Pulmonary artery endothelial cell (primary cell): ENCODE measurements around the gene FRAS1. TPM values are rescaled to one million over a fixed set of nuclear protein-coding genes. Genes with fewer than 3 reads are reported as not detected.
"Not testable (repeated sequence)": the region's sequence is repeated elsewhere in the genome, so short reads cannot be mapped to it uniquely, and the experiment has no call there.

Source experiments
- DNase-seq: peaks from one replicate; pipeline ENCODE4 v3.0.0-alpha.2; 2011; ENCODE audit warnings: low read depth, low spot score
- total RNA-seq: library from RNA; depleted of rRNA; stranded (reverse); fragments of >200 nt; gene quantifications from 2 replicates; pipeline ENCODE4 v1.2.3, GENCODE V29; 2014

FRAS1 gene
- total RNA-seq, 1 donor from 2014 or later = 8.6 TPM

GRCh38 chr4:78267790-78268189 lies 210.7 kb downstream of the FRAS1 start:
- DNase-seq = no peak

DNA sequence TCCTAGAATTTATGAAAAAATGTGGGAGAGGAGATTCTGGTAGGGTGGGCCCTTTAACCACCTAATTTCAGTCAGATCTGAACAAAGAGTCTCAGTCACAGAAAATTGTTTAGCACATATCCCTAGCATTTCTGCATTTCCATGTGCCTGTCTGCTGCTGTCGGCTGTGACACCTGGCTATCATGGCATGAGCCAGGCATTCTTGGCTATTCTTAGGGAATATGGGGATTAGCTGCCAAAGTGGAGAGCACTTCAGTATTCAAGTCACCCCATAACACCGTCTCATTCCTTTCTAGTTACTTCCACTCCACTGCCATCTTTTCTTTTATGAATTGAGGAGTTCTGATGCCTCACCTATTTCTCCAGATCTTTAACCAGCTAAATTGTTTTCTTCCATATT lies 211.5 kb downstream of the FRAS1 start:
- no peak for DNase-seq

GRCh38 chr4:78275450-78275849 lies 218.3 kb downstream of the FRAS1 start:
- not testable (repeated sequence) for DNase-seq

DNA sequence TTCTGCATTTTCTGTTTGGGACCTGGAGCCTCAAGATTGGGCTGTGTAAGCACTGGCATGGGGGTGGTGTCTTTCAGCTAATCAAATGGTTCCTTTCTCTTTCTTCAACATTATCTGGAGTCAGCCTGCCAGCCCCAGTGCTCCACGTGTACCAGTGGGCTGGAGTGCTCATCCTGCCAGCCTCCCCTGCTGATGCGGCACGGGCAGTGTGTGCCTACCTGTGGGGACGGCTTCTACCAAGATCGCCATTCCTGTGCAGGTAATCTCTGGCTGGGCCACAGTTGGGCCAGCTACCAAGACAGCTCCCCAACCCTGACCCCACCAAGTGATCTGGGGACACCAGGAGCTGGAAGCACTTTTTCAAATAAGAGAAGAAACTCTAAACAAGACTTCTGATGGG lies 229.2 kb downstream of the FRAS1 start:
- no peak for DNase-seq

GRCh38 chr4:78288327-78288726 lies 231.2 kb downstream of the FRAS1 start:
- no peak for DNase-seq

GRCh38 chr4:78291277-78291676 lies 234.2 kb downstream of the FRAS1 start:
- no peak for DNase-seq

DNA sequence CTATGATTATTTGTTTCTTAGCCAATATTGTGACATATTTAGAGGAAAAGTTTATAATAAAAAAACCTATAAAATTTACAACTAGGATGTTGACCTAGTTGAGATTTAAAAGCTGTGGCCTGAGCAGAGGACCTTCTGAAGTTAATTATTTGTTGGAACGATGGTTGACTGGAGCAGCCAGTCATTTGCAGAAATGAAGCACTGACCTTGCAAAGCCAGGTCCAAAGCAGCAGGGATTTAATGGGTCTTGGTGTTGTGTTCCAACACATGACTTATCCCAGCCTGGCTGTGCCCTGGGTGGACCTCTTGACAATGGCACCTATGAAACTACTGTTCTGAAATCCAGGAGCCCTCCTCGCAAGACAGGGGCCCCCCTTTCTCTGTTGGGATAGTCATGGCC lies 235.2 kb downstream of the FRAS1 start:
- no peak for DNase-seq

DNA sequence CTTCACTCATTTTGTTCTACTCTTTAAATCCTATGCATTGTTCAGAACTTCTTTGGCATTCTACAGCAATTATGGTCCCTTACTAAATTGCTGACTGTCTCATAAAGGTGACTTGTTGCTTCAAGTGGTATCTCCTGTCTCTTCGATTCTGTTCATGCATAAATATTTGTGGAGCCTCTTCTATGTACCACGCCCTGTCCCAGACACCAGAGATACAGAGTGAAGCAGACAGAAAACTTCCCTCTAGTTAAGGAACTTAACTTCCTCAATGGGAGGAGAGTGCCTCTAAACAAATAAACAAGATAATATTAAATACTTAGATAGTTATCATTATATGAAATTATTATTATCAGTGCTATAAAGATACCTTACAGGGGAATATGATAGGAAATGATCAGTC lies 235.7 kb downstream of the FRAS1 start:
- no peak for DNase-seq

DNA sequence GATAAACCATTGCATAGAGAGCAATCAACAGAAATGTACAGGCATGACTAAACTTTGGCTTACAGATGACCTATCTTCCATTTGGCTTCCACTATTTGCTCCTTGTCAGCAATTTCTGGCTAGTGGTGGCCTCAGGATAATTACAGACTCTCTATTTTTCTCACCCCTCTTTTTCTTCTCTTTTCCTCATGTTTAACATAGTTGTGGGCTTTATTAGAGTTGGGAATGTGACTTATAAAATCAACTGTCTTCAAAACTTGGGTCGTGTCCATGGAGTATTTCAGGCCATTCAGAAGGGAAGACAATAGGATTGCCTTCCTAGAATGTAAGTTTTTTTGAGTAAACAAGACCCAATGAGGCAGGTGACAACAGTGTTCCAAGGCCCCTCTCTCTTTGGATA lies 236.2 kb downstream of the FRAS1 start:
- no peak for DNase-seq

DNA sequence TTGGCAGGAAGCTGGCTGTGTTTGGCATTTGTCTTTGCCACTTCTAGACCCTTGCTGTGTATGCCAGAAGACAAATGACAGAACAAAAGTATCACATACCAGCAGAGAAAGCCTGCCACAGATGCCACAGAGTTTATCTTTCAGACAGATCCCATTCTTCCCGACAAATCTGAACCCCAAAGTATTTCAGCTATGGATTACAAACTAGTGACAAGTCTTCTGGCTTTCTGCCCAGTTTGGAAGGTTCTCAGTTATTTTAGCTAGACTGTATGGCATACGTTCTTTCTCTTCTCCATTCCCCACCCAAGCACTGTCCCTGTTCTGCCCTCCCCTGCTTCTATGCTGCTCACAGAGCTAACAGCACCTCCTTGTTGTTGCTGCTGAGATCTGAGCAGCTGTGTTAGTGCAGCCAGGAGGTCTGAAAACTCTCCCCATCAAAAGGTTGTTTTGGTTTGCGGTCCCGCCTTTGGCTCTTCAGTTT lies 236.7 kb downstream of the FRAS1 start:
- no peak for DNase-seq

DNA sequence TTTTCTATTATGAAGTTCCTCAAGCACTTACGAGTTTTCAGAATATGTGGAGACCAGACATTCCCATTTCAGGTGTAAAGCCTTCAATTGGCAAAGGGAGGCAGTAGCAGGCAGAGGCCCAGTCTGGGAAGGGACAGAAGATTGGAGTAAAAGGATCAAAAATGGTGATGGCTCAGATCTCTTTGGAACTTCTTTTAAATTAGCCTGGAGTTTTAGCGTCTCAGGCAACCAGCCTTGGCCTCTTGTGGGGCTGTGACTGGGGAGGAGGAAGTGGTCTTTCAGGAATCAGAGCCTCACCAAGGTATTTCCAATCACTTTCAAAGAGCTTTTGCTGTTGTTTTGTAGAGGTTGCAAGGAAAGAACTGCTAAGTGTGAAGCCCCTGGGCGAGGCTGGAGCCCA lies 239.1 kb downstream of the FRAS1 start:
- DNase-seq = no peak

DNA sequence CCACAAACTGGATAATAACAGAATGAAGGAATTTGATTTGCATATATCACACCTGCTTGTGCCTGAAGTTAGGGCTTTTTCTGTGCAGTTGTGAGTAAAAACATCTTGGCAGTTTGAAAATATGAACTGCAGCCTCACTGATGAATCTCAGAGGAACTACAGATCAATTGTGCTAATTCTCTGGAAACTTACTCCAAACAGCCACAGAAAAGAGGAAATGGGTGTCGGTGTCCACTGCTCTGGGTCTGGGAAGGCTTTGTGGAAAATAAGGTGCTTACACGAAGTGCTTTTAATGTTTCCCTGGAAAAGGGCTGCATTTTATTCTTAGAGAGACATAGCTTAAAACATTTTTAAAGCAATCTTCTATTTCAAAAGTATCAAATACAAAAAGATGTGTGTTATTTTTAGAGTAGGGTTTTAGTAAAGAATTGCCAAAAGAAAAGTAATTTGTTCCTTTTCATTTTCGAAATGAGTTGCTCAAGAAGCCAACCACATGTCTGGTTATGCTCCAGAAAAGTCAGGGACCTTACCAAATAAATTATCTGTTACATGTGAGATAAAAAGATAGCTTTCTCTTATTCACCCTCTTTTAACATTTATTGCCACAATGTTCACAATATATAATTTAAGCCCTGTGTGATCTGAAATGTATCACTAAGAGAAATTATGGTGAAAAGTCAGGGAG lies 240.1 kb downstream of the FRAS1 start:
- no peak for DNase-seq

GRCh38 chr4:78298618-78299017 lies 241.5 kb downstream of the FRAS1 start:
- no peak for DNase-seq

DNA sequence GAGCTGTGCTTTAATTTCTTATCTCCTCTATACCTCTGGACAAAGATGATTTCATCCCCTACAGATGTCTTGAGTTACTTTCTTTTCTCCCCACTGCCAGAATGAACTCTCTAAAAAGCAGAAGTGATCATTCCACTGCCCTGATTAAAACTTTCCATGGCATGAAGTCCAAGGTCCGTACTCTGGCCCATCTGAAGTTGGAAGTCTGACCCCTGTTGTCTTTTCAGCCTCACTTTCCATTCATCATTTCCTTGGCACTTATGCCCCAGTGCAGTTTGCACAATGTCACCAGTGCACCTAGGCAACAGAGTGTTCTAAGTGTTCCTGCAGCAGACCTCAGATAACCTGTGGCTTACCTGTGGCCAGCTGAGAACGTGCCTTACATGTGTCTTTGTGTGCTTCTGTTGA lies 242.4 kb downstream of the FRAS1 start:
- no peak for DNase-seq

DNA sequence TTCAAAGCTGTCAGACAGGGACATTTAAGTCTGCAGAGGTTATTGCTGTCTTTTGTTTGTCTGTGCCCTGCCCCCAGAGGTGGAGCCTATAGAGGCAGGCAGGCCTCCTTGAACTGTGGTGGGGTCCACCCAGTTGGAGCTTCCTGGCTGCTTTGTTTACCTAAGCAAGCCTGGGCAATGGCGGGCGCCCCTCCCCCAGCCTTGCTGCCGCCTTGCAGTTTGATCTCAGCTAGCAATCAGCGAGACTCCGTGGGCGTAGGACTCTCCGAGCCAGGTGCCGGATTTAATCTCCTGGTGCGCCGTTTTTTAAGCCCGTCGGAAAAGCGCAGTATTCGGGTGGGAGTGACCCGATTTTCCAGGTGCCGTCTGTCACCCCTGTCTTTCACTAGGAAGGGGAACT lies 250.1 kb downstream of the FRAS1 start:
- DNase-seq = not testable (repeated sequence)

DNA sequence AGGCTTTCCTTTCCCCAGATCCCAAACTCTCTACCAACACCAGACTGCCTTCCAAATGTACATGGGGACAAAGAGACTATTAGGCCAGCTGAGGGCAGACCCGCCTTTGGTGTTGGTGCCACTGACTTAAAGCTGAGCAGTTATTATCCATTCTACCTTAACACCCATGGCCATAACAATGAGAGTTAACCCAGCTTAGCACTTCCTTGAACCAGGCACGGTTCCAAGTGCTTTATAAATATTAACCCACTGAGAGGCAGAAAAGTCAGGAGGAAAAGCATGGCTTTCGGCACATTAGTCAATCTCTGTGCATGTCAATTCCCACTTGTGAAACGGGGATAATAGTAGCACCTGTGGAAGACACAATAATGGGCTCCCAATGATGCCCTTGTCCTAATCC lies 251.4 kb downstream of the FRAS1 start:
- DNase-seq = no peak

- no peak for DNase-seq
Measured at GRCh38 chr4:78309352-78309751, 252.2 kb downstream of the FRAS1 start.

GRCh38 chr4:78310007-78310739 lies 253.1 kb downstream of the FRAS1 start:
- no peak for DNase-seq

DNA sequence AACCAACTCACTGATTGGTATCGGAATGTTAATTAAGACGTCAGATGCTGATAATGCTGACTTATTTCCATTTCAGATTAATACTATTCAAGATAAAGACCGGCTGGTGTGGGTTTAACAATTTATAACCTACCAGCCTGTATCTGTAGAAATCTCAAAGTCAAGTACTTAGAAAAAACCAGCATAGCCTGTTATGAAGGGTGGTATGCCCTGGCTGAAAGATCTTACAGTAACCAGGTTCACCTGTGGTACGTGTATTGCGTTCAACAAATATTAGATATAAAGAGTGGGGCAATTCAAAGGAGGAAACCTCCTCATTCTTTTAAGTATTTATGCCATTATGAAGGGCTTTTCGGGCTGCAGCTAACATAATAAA lies 253.6 kb downstream of the FRAS1 start:
- DNase-seq = no peak

DNA sequence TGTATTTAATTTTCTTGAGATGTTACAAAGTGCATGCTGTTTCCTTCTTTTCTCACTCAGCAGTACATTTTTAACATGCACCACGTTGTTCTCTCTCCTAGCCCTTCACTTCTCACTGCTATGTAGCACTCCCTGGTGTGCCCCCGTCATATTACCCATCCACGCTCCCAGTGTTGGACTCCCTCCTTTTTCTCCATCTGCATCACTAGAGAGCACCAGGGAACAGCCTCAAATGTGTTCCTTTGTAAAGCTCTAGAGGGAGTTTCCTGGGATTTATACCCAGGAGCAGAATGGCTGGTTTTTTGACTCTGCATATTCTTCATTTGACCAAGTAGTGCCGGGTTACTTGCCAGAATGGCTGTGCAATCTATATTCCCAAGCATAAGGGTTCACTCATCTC lies 254.2 kb downstream of the FRAS1 start:
- DNase-seq = no peak

DNA sequence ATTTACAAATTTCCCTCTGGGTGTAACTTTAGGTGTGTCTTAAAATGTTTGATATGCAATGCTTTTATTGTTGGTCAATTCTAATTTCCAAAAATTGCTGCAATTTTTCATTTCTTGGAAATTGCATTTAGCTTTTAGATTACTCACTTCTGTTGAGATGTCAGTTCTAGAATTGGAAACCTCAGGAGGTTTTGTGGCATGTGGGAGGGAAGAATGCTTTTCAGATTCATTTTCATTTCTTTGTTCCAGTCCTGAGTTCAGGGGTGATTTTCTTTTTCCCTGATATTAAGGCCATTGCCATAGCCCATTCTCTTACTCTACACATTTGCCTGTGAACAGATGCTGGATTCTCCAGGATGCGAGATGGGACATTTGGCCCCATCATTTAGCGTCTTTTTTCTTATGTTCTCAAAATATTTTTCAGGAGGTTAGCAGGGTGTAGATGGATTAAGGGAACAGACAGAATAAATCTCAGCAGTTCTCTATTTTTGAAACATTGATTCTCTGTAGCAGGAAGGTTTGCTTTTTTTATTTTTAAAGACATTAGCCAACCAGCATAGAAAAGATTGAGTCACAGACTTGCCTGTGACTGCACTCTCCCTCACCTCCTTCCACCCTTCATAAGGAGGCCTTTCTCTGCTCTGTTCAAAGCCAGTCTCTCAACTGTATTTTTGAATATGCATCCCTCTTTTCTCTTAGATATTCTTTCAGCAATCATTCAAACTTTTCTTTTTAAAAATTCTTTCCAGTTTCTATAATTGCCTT lies 256.0 kb downstream of the FRAS1 start:
- no peak for DNase-seq

DNA sequence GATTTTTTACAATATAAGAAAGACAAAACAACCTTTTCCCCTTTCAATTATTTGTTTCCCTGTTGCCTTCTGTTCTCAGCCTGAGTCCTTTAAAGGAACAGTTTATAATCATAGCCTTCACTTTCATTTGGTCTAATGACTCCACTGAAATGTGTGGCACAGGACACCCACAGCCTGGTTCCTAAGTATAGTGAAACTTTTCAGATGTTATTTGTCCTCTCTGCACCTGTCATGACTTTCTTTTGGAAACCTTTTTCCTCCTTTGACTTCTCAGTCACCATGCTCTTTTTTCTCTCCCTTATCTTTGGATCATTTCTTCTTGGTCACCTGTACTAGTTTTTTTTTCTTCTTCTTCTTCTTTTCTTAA lies 256.6 kb downstream of the FRAS1 start:
- no peak for DNase-seq
